ENCODE results near the gene LMO7.
"Not testable (repeated sequence)": the region's sequence is repeated elsewhere in the genome, so short reads cannot be mapped to it uniquely, and the experiment has no call there.

The LMO7 gene

DNA sequence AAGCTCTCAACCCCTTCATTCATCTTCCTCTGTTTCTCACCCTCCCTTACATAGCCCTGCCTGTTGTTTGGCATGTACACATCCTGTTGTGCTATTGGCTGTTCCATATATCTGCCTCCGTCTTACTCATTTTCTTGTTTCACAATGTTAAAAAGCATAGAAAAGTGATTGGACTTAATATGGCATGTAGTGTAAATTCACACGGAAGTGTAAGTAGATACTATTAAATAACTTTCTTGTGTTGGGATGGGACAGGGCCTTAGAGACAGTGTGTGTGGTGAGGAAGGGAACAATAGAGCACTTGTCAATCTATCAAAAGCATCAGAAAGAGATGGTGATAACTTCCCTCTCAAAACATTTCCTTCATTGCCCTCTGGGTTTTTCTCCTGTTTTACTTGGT is 12.3 kb downstream of the LMO7 start:
- DNase-seq: no peak

DNA sequence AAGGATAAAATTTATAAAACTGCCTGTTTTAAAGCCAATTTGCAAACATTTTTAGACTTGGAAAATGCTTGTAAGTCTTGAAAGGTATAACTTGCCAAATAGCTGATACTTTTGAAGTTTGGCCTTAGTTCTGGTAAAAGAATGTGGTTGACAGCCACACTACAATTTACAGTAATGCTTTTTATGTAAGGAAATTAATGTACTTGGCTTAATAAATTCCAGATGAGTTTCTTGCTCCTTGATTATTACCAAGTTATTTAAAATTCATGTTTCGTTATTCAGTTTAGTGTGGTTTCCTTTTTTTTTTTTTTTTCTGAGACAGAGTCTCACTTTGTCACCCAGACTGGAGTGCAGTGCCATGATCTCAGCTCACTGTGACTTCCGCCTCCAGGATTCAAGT is 14.9 kb downstream of the LMO7 start:
- DNase-seq: no peak

DNA sequence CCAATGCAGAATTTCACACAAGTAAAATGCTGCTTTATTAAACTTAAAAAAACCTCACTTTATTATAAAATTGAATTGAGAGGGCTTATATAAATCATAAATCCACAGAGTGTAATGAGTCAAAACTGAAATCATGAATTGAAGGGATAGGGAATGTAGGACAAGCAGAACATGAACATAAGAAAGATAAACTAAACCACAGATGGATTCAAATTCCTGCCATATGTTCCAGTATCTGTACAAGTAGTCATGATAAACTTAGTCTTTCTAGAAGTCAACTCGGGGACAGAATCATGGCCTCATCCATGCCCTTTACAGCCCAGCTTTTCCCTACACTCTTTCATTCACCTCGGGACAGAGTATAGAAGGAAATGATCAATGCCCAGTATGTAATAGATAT is 16.6 kb downstream of the LMO7 start:
- no peak for DNase-seq

- no peak for DNase-seq
Measured at GRCh38 chr13:75656425-75656989, 20.4 kb downstream of the LMO7 start.

DNA sequence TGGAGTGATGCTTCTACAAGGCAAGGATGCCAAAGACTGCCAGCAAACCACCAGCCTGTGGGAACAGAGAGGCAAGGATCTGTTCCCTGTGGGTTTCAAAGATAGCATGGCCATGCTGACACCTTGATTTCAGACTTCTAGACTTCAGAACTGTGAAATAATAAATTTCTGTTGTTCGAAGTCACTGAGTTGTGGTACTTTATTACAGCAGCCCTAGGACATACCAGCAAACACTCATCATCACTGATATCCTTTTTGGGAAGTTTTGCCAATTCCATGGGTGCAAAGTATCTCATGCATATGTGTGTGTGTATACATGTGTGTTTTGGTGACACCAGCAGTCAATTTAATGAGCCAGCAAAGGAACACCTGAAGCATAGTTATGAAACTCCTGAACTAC is 21.0 kb downstream of the LMO7 start:
- no peak for DNase-seq

DNA sequence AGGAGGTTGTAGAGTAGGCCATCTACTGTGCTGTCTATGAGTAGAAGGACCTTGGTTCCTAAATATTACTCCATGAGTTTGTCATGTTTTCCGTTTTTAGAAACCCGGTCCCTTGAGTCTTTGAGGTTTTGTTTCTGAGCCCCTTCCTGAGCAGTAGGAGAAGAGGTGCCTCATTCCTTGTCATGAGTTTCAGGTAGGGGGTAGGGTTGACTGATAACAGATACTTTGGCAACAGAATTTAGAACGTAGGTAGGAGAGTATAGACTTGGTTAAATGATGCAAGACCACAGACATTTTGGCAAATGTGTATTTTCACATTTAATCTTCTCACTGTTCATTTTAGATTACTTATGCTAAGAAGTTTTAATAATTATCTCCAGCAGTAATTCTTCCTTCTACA is 24.6 kb downstream of the LMO7 start:
- DNase-seq: no peak

DNA sequence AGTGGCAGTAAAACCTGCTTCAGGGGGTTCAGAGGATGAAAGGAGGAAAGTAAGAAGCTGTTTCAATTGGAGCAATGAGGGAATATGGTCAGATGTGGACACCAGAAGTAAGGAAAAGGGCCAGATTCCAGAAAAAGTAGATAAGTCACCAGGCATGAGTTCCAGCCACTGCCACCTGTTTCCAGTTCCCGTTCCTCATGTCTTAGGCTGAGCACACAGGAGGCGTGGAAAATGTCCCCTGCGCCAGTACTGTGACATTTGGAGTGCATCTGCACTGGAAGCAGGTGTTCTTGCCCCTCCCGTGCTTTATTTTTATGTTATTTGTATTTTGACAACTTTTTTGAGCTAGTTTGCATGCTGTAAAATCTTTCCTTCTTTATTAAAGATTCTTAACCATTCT is 25.3 kb downstream of the LMO7 start:
- no peak for DNase-seq

GRCh38 chr13:75666646-75667351 is 30.7 kb downstream of the LMO7 start:
- no peak for DNase-seq

- no peak for DNase-seq
Measured at GRCh38 chr13:75669706-75670105, 33.6 kb downstream of the LMO7 start.

DNA sequence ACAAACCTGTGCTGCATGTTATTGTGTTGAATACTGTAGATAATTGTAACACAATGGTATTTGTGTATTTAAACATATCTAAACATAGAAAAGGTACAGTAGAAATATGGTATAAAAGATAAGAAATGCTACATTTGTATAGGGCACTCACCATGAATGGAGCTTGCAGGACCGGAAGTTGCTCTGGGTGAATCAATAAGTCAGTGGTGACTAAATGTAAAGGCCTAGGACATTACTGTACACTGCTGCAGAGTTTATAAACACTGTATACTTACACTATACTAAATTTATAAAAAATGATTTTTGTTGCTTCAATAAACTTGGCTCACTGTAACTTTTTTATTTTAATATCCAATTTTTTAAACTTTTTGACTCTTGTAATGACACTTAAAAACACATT is 34.4 kb downstream of the LMO7 start:
- DNase-seq: no peak

- DNase-seq: no peak
Measured at GRCh38 chr13:75675421-75675820, 39.3 kb downstream of the LMO7 start.

- no peak for DNase-seq
Measured at GRCh38 chr13:75679459-75679858, 43.3 kb downstream of the LMO7 start.

- not testable (repeated sequence) for DNase-seq
Measured at GRCh38 chr13:75680251-75680650, 44.1 kb downstream of the LMO7 start.

GRCh38 chr13:75682326-75682725 is 46.2 kb downstream of the LMO7 start:
- DNase-seq: no peak

DNA sequence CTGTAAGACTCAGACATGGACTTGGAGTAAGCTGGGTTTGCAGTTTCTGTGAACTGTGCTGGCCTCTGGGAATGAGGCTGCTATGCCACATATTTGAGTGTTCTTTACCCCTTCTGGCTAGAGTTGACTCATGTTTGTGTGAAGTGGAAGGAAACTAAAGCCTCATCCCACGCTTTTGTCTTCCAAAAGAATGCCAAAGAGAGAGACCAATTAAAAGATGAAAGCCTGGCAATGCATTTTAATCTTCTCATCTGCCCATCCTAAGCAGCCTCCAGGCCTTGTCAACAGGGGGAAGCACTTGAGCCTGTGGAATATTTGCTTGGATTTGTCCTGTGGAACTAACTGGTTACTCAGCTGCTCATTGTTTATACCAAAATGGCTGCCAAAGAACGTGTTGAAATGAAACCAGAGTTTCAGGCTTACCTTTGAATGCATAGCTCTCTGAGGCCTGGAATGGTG is 49.1 kb downstream of the LMO7 start:
- no peak for DNase-seq

DNA sequence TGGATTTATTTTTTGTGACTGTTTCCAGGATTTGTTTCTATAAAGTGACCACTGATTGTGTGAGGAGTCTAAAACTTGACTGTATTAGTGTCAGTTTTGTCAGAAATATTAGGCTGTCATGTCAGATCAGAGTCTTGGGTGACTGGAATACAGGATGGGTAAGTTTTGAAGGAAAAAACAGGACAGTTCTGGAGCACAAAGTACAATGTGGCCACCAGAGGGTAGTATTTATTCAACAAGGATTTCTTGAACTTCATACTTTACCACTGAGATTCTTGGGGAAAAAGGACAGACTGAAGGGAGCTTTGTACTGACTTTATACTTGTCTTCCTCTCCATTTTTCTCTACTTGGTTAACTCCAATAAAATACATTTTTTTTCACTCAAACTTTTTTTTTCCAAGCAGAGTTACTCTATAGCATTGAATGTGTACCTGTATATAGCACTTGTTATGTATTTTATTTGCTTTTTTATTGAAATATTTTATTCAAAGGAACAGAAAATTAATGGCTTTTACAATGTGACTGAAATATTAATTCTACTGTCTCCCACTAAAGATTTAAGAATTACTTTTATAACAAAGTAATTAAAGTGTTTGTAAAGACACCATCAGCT is 51.1 kb downstream of the LMO7 start:
- no peak for DNase-seq

DNA sequence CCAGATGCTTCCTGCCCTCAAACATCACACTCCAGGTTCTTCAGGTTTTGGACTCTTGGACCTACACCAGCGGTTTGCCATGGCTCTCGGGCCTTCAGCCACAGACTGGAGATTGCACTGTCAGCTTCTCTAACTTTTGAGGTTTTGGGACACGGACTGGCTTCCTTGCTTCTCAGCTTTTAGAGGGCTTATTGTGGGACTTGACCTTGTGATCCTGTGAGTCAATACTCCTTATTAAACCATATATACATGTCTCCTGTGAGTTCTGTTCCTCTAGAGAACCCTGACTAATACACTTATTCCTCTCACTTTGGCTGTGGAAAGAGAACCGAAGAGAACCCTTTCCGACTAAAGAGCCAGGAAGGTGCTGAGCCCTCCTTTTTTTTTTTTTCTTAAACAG is 53.6 kb downstream of the LMO7 start:
- no peak for DNase-seq

DNA sequence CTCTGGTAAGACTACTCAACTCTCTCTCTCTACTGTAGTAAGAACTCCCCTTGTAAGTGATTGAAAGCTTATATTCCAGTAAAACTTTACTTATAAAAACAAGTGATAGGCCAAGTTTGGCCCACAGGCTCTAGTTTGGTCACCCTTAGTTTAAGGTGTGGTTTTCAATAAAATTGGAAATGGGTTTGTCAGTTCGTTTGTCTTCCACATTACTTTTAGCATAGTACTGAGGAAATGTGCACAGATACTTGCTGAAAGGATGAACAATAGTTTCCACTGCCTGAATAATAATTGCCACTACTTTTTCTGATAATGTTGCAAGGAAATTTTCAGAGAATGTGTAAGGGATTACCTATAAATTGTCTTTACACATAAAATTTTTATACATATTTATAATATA is 54.5 kb downstream of the LMO7 start:
- DNase-seq: no peak

DNA sequence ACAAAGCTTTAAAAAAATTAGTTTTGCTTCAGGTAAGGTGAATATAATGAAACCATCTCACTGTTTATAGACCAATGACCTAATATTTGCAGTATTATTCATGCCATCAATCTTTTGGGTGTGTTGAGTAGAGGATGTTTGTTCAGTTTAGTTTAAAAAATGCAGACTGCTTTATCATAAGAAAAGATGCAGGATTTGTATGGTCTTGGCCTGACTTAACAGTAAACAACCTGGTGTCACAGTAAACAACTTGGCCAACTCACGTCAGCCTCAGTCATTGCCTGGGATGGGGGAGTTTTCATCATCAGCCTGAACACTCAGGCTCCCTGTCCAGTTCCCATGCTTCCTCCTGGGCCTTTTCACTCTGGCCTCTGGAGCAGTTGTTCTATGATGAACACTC is 55.1 kb downstream of the LMO7 start:
- DNase-seq: no peak

- DNase-seq: no peak
Measured at GRCh38 chr13:75693227-75693626, 57.1 kb downstream of the LMO7 start.

GRCh38 chr13:75694722-75695121 is 58.6 kb downstream of the LMO7 start:
- no peak for DNase-seq

DNA sequence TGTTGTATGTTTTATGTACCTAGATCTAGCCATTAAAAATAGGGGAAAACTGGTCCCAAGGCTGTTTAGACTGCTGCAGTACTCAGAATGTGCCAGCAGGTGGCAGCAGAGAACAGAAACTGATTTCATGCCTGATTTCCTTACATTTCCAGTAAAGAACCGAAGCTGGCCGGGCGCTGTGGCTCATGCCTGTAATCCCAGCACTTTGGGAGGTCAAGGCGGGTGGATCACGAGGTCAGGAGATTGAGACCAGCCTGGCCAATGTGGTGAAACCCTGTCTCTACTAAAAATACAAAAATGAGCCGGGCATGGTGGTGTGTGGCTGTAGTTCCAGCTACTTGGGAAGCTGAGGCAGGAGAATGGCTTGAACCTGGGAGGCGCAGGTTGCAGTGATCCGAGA is 59.8 kb downstream of the LMO7 start:
- peak; percentile 72 for DNase-seq

- no peak for DNase-seq
Measured at GRCh38 chr13:75699062-75699461, 62.9 kb downstream of the LMO7 start.

DNA sequence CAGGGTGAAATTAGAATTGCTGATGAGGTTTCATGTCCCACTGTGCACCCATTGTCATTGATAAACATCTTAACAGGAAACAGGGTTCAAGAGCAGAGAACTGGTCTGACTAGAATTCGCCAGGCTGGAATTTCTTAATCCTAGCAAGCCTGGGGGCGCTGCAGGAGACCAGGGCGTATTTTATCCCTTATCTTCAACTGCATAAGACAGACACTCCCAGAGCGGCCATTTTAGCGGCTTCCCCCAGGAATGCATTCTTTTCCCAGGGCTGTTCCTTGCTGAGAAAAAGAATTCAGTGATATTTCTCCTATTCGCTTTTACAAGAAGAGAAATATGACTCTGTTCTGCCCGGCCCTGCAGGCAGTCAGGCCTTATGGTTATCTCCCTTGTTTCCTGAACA is 63.6 kb downstream of the LMO7 start:
- DNase-seq: not testable (repeated sequence)

DNA sequence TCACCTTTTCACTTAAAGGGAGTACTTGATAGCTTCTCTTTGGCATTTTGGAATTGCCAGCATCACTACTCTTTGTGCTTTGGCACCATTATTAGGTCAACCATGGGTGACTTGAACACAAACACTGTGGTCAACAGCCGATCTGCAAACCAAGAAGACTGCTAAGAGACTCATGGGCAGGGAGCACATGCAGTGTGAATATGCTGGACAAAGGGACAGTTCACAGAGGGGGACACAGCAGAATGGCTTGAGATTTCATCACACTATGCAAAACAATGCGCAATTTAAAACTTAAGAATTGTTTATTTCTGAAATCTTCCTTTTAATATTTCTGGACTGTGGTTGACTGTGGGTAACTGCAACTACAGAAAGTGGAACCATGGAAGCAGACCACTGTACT is 64.4 kb downstream of the LMO7 start:
- no peak for DNase-seq

All from CD4-positive, alpha-beta T cell treated with Interleukin-10 for 1 hour (primary cell).